Naive thymus-derived CD4-positive, alpha-beta T cell (primary cell): ENCODE measurements around the gene TMEM82. TPM values are rescaled to one million over a fixed set of nuclear protein-coding genes. Genes with fewer than 3 reads are reported as not detected.

Experiments
- ATAC-seq: fragments of 150-1000 bp; cut with Tn5 transposase; 2 replicates; pipeline ENCODE4 v1.10.0; 2021; ENCODE audit warnings: mild to moderate bottlenecking, moderate library complexity
- CTCF ChIA-PET: fragments of 350-600 bp; sonication (Branson Sonifier 250); formaldehyde crosslinking; loops from one replicate; lab custom pipeline; 2021; ENCODE audit warnings: antibody characterized with exemption; lab: Charles Lee
- POLR2A ChIA-PET: fragments of 350-600 bp; sonication (Branson Sonifier 250); formaldehyde crosslinking; loops from one replicate; lab custom pipeline; 2021; ENCODE audit warnings: antibody characterized with exemption, inconsistent platforms; lab: Charles Lee
- DNase-seq, 9 donors: peaks; one replicate each; pipeline versions ENCODE4 v3.0.0 to v3.0.0-alpha.2; 2020 to 2022; ENCODE audit warnings: mixed read lengths in 1 of 9
- H3K27ac ChIP-seq: one replicate; pipeline ENCODE4 v1.7.0; 2013; ENCODE audit warnings: mild to moderate bottlenecking, low read depth, low read length, moderate library complexity
- H3K27me3 ChIP-seq, 2 donors: one replicate each; pipeline ENCODE4 v1.7.0; 2013; ENCODE audit warnings: low read length in 2 of 2, mild to moderate bottlenecking in 2 of 2, moderate library complexity in 2 of 2; ENCODE audit not compliant: control insufficient read depth in 2 of 2, insufficient read depth in 2 of 2
- H3K36me3 ChIP-seq, 3 experiments: 1 replicate in 2 of 3; 2 replicates in 1 of 3; pipeline ENCODE4 v1.7.0; 2013; ENCODE audit warnings: low read length in 3 of 3, mild to moderate bottlenecking in 3 of 3, moderate library complexity in 1 of 3; ENCODE audit not compliant: insufficient read depth in 3 of 3, control insufficient read depth in 2 of 3
- H3K4me1 ChIP-seq, 2 donors: one replicate each; pipeline ENCODE4 v1.7.0; 2013; ENCODE audit warnings: low read length in 2 of 2, mild to moderate bottlenecking in 2 of 2, moderate library complexity in 1 of 2; ENCODE audit not compliant: control insufficient read depth in 2 of 2, insufficient read depth in 2 of 2
- H3K4me3 ChIP-seq: 2 replicates; pipeline ENCODE4 v1.7.0; 2013; ENCODE audit warnings: mild to moderate bottlenecking, low read length
- H3K9me3 ChIP-seq, 3 experiments: 1 replicate in 2 of 3; 2 replicates in 1 of 3; pipeline ENCODE4 v1.7.0; 2013; ENCODE audit warnings: low read length in 3 of 3; ENCODE audit not compliant: control insufficient read depth in 2 of 3
- H3K27ac Mint-ChIP-seq, 9 donors: one replicate each; pipeline ENCODE4 v1.8.0; 2020 to 2022; ENCODE audit warnings: mixed read lengths in 9 of 9, mild to moderate bottlenecking in 8 of 9, moderate library complexity in 5 of 9, inconsistent platforms in 2 of 9
- H3K27me3 Mint-ChIP-seq, 5 donors: one replicate each; pipeline ENCODE4 v1.8.0; 2021 to 2022; ENCODE audit warnings: mixed read lengths in 5 of 5, mild to moderate bottlenecking in 1 of 5
- H3K36me3 Mint-ChIP-seq, 5 donors: one replicate each; pipeline ENCODE4 v1.8.0; 2020 to 2022; ENCODE audit warnings: mixed read lengths in 5 of 5, mild to moderate bottlenecking in 3 of 5, inconsistent platforms in 1 of 5
- H3K4me1 Mint-ChIP-seq, 7 donors: one replicate each; pipeline ENCODE4 v1.8.0; 2020 to 2022; ENCODE audit warnings: mixed read lengths in 7 of 7, mild to moderate bottlenecking in 3 of 7, inconsistent platforms in 1 of 7
- H3K4me3 Mint-ChIP-seq, 10 donors: one replicate each; pipeline ENCODE4 v1.8.0; 2020 to 2022; ENCODE audit warnings: mild to moderate bottlenecking in 10 of 10, mixed read lengths in 10 of 10, moderate library complexity in 6 of 10, inconsistent platforms in 2 of 10
- H3K9me3 Mint-ChIP-seq, 11 donors: one replicate each; pipeline ENCODE4 v1.8.0; 2020 to 2022; ENCODE audit warnings: mixed read lengths in 11 of 11, mild to moderate bottlenecking in 4 of 11, inconsistent platforms in 1 of 11, moderate library complexity in 1 of 11
- intact Hi-C, 2 donors: fragments of 100-400 bp; cut with micrococcal nuclease; formaldehyde crosslinking; loops; one replicate each; pipeline ENCODE4 v1.15.1; 2023
- polyA plus RNA-seq, 2 donors: library from polyadenylated mRNA; unstranded; fragments of 300-500 nt; fragmentation: Illumina TruSeq; gene quantifications; one replicate each; pipeline ENCODE4 v1.2.3, GENCODE V29; 2021
- total RNA-seq, 6 experiments: library from RNA in 5 of 6; stranded (reverse) in 5 of 6; gene quantifications; 1 replicate in 5 of 6; 2 replicates in 1 of 6; pipeline ENCODE4 v1.2.3 and lab custom pipeline; 2021 to 2026

The TMEM82 gene
- total and polyA plus RNA-seq, 7 experiments from 2014 or later, result not detected

- H3K4me1 ChIP-seq, result no peaks in the 10 kb centered on the region
- DNase-seq, result no peak
- CTCF ChIA-PET, result no interaction called here
- intact Hi-C loops, result no loop called here
- Mint-ChIP-seq H3K27ac (peak overlapping the region in 1 of 9 donors; percentile 23), H3K9me3 (no peaks in the 10 kb centered on the region), H3K36me3 (peaks cover 0 to 25% (median 2%) of the 10 kb centered on the region in 5 donors), H3K4me1 (peaks cover 0 to 14% (median 5%) of the 10 kb centered on the region in 7 donors), H3K4me3 (no peak overlapping the region), H3K27me3 (no peaks in the 10 kb centered on the region)
- H3K4me3 ChIP-seq, result no peak overlapping the region
- no peak overlapping the region for H3K27ac ChIP-seq
- H3K9me3 ChIP-seq, result no peaks in the 10 kb centered on the region
- no peaks in the 10 kb centered on the region for H3K27me3 ChIP-seq
- no peak for ATAC-seq
- peaks cover 0 to 71% (median 9%) of the 10 kb centered on the region in 3 experiments for H3K36me3 ChIP-seq
- POLR2A ChIA-PET, result interaction anchor here (0.5 kb wide), 1 partner anchor 94 kb away, joined by 3 read pairs; no protein-coding TSS in a partner anchor
These were observed 24.7 kb upstream of the TMEM82 start for GRCh38 chr1:15717418-15718125.

GRCh38 chr1:15718199-15718601, 24.1 kb upstream of the TMEM82 start:
- Mint-ChIP-seq H3K27ac (no peak overlapping the region), H3K4me1 (peaks cover 0 to 11% (median 5%) of the 10 kb centered on the region in 7 donors), H3K36me3 (peaks cover 0 to 30% (median 2%) of the 10 kb centered on the region in 5 donors), H3K4me3 (no peak overlapping the region), H3K9me3 (no peaks in the 10 kb centered on the region), H3K27me3 (no peaks in the 10 kb centered on the region)
- CTCF ChIA-PET, result interaction anchor here (0.6 kb wide), 1 partner anchor 77 kb away, joined by 6 read pairs; no protein-coding TSS in a partner anchor
- H3K9me3 ChIP-seq, result no peaks in the 10 kb centered on the region
- peaks cover 0 to 77% (median 9%) of the 10 kb centered on the region in 3 experiments for H3K36me3 ChIP-seq
- POLR2A ChIA-PET, result interaction anchor here (0.7 kb wide), 1 partner anchor 64 kb away, joined by 3 read pairs; no protein-coding TSS in a partner anchor
- no peaks in the 10 kb centered on the region for H3K4me1 ChIP-seq
- ATAC-seq (no peak), DNase-seq (no peak)
- intact Hi-C loops, result no loop called here
- no peak overlapping the region for H3K27ac ChIP-seq
- no peaks in the 10 kb centered on the region for H3K27me3 ChIP-seq
- H3K4me3 ChIP-seq, result no peak overlapping the region

GRCh38 chr1:15719381-15720120, 22.7 kb upstream of the TMEM82 start:
- H3K27me3 Mint-ChIP-seq, result no peaks in the 10 kb centered on the region
- H3K36me3 ChIP-seq, result peaks cover 0 to 85% (median 9%) of the 10 kb centered on the region in 3 experiments
- ATAC-seq, result no peak
- peaks cover 0 to 7% (median 1%) of the 10 kb centered on the region in 7 donors for H3K4me1 Mint-ChIP-seq
- H3K27me3 ChIP-seq, result no peaks in the 10 kb centered on the region
- intact Hi-C loops, result no loop called here
- H3K27ac Mint-ChIP-seq, result peak overlapping the region in 2 of 9 donors; percentile 16 to 69
- no peaks in the 10 kb centered on the region for H3K9me3 ChIP-seq
- no peaks in the 10 kb centered on the region for H3K4me1 ChIP-seq
- no peak overlapping the region for H3K4me3 ChIP-seq
- DNase-seq, result no peak
- ChIA-PET POLR2A (no interaction called here), CTCF (interaction anchor here (1.7 kb wide), 1 partner anchor 123 kb away, joined by 3 read pairs; no protein-coding TSS in a partner anchor)
- no peak overlapping the region for H3K27ac ChIP-seq
- no peaks in the 10 kb centered on the region for H3K9me3 Mint-ChIP-seq
- H3K4me3 Mint-ChIP-seq, result no peak overlapping the region
- H3K36me3 Mint-ChIP-seq, result peaks cover 0 to 30% (median 0%) of the 10 kb centered on the region in 5 donors

GRCh38 chr1:15720861-15721260, 21.4 kb upstream of the TMEM82 start:
- peaks cover 0 to 4% (median 0%) of the 10 kb centered on the region in 7 donors for H3K4me1 Mint-ChIP-seq
- no peaks in the 10 kb centered on the region for H3K27me3 ChIP-seq
- no peaks in the 10 kb centered on the region for H3K9me3 Mint-ChIP-seq
- ChIA-PET CTCF (no interaction called here), POLR2A (no interaction called here)
- H3K9me3 ChIP-seq, result no peaks in the 10 kb centered on the region
- H3K4me3 ChIP-seq, result no peak overlapping the region
- H3K36me3 ChIP-seq, result peaks cover 0 to 92% (median 9%) of the 10 kb centered on the region in 3 experiments
- no peak overlapping the region for H3K27ac ChIP-seq
- no peaks in the 10 kb centered on the region for H3K4me1 ChIP-seq
- no peak overlapping the region for H3K27ac Mint-ChIP-seq
- peaks cover 0 to 32% (median 0%) of the 10 kb centered on the region in 5 donors for H3K36me3 Mint-ChIP-seq
- H3K27me3 Mint-ChIP-seq, result no peaks in the 10 kb centered on the region
- ATAC-seq, result no peak
- intact Hi-C loops, result no loop called here
- DNase-seq, result no peak
- no peak overlapping the region for H3K4me3 Mint-ChIP-seq

GRCh38 chr1:15722411-15722810, 19.9 kb upstream of the TMEM82 start:
- H3K4me1 Mint-ChIP-seq, result peaks cover 0 to 4% (median 0%) of the 10 kb centered on the region in 7 donors
- ChIA-PET CTCF (interaction anchor here (0.7 kb wide), 1 partner anchor 52 kb away, joined by 3 read pairs; no protein-coding TSS in a partner anchor), POLR2A (interaction anchor here (0.7 to 0.8 kb wide), 2 partner anchors 12 to 23 kb away, joined by 3 read pairs; no protein-coding TSS in a partner anchor)
- ATAC-seq (no peak), DNase-seq (no peak)
- H3K4me3 ChIP-seq, result no peak overlapping the region
- H3K36me3 Mint-ChIP-seq, result peaks cover 0 to 35% (median 2%) of the 10 kb centered on the region in 5 donors
- H3K4me1 ChIP-seq, result no peaks in the 10 kb centered on the region
- H3K27ac ChIP-seq, result no peak overlapping the region
- no peaks in the 10 kb centered on the region for H3K9me3 ChIP-seq
- no peaks in the 10 kb centered on the region for H3K27me3 ChIP-seq
- H3K27ac Mint-ChIP-seq, result no peak overlapping the region
- H3K27me3 Mint-ChIP-seq, result no peaks in the 10 kb centered on the region
- no peaks in the 10 kb centered on the region for H3K9me3 Mint-ChIP-seq
- no peak overlapping the region for H3K4me3 Mint-ChIP-seq
- peaks cover 0 to 92% (median 0%) of the 10 kb centered on the region in 3 experiments for H3K36me3 ChIP-seq
- intact Hi-C loops, result no loop called here

- intact Hi-C loops, result no loop called here
These were observed 19.3 kb upstream of the TMEM82 start for GRCh38 chr1:15722836-15723532.

More at GRCh38 chr1:15722836-15723532, 19.3 kb upstream of the TMEM82 start:
- no peaks in the 10 kb centered on the region for H3K4me1 ChIP-seq
- ChIA-PET POLR2A (interaction anchor here (0.7 to 0.8 kb wide), 2 partner anchors 12 to 22 kb away, joined by 3 read pairs; no protein-coding TSS in a partner anchor), CTCF (interaction anchor here (0.7 kb wide), 1 partner anchor 51 kb away, joined by 3 read pairs; no protein-coding TSS in a partner anchor)
- H3K36me3 ChIP-seq, result peaks cover 0 to 92% (median 0%) of the 10 kb centered on the region in 3 experiments
- H3K36me3 Mint-ChIP-seq, result peaks cover 0 to 37% (median 2%) of the 10 kb centered on the region in 5 donors
- no peak overlapping the region for H3K27ac ChIP-seq
- H3K4me3 Mint-ChIP-seq, result no peak overlapping the region
- ATAC-seq (no peak), DNase-seq (no peak)
- H3K27me3 Mint-ChIP-seq, result no peaks in the 10 kb centered on the region
- H3K4me1 Mint-ChIP-seq, result peaks cover 0 to 4% (median 0%) of the 10 kb centered on the region in 7 donors
- no peak overlapping the region for H3K27ac Mint-ChIP-seq
- H3K9me3 ChIP-seq, result no peaks in the 10 kb centered on the region
- H3K9me3 Mint-ChIP-seq, result no peaks in the 10 kb centered on the region
- no peaks in the 10 kb centered on the region for H3K27me3 ChIP-seq
- H3K4me3 ChIP-seq, result no peak overlapping the region
